Uterus (tissue), 4 donors: Measurements from ENCODE around the gene ARFGEF3. TPM values are rescaled to one million over a fixed set of nuclear protein-coding genes. Genes with fewer than 3 reads are reported as not detected.

ENCODE experiments used
- DNase-seq, 2 donors: peaks; one replicate each; pipeline ENCODE4 v3.0.0-alpha.2; 2019 to 2020
- H3K27ac ChIP-seq, 2 donors: fragments of 200-600 bp; sonication (generic); 1 replicate in 1 of 2; 2 replicates in 1 of 2; pipeline ENCODE4 v1.5.1; 2016 to 2018
- H3K27me3 ChIP-seq, 2 donors: fragments of 200-600 bp; sonication (generic); one replicate each; pipeline ENCODE4 v1.5.1; 2018 to 2019; ENCODE audit warnings: control low read depth in 1 of 2
- H3K36me3 ChIP-seq, 2 donors: fragments of 200-600 bp; sonication (generic); one replicate each; pipeline ENCODE4 v1.5.1; 2019; ENCODE audit warnings: control low read depth in 1 of 2
- H3K4me1 ChIP-seq, 2 donors: fragments of 200-600 bp; sonication (generic); one replicate each; pipeline ENCODE4 v1.5.1; 2018 to 2019; ENCODE audit warnings: control low read depth in 1 of 2
- H3K4me3 ChIP-seq, 2 donors: fragments of 200-600 bp; sonication (generic); 1 replicate in 1 of 2; 2 replicates in 1 of 2; pipeline ENCODE4 v1.5.1; 2018 to 2019; ENCODE audit warnings: mild to moderate bottlenecking in 1 of 2
- H3K9me3 ChIP-seq, 2 donors: fragments of 200-600 bp; sonication (generic); one replicate each; pipeline ENCODE4 v1.5.1; 2019; ENCODE audit warnings: control low read depth in 1 of 2
- POLR2A ChIP-seq, 2 donors: fragments of 450-650 bp; IDR thresholded peaks; one replicate each; pipeline ENCODE4 v1.6.1; 2016; ENCODE audit warnings: antibody characterized with exemption in 2 of 2, mild to moderate bottlenecking in 1 of 2, moderate library complexity in 1 of 2
- intact Hi-C: fragments of 100-400 bp; cut with DNase I; formaldehyde crosslinking; loops from one replicate; pipeline ENCODE4 v1.15.1; 2023; ENCODE audit warnings: low total_unique reads
- total RNA-seq, 4 donors: library from RNA; depleted of rRNA in 3 of 4; stranded (reverse); fragments of >200 nt in 3 of 4; gene quantifications; one replicate each; pipeline versions ENCODE4 v1.1.0 to v1.2.4, GENCODE V29; 2014 to 2023
- TF ChIP-seq, protein P1 (sequence below), 4 experiments: fragments of 200-600 bp in 2 of 4; fragments of 450-650 bp in 2 of 4; sonication (generic) in 2 of 4; IDR thresholded peaks; one replicate each; pipeline ENCODE4 v1.5.1; 2016 to 2019; ENCODE audit warnings: antibody characterized with exemption in 4 of 4, mild to moderate bottlenecking in 2 of 4, moderate library complexity in 1 of 4
- donor health status: DM: yes; HTN: yes; CAD: no.

The ARFGEF3 gene
- total RNA-seq, 4 donors from 2014 or later: 0.88 to 5.8 (median 2.4) TPM

DNA sequence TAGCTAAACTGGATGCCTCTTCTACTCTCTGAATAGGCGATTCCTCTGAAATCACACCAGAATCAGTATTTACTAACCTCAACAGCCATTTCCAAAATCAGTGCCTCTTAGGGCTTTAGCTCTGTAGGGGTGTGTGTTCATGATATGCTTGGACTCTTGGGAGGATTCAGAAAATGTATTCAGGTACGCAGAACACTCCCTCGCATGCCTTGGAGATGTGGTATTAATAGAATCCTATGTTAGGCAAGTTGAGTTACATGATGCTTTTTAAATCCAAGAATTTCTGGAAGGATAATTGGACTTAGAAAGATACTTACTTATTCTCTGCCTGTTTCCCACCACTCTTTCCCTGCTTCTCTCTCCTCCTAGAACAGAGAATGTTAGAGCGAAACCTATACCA lies 88.3 kb downstream of the ARFGEF3 start:
- no peak for DNase-seq

DNA sequence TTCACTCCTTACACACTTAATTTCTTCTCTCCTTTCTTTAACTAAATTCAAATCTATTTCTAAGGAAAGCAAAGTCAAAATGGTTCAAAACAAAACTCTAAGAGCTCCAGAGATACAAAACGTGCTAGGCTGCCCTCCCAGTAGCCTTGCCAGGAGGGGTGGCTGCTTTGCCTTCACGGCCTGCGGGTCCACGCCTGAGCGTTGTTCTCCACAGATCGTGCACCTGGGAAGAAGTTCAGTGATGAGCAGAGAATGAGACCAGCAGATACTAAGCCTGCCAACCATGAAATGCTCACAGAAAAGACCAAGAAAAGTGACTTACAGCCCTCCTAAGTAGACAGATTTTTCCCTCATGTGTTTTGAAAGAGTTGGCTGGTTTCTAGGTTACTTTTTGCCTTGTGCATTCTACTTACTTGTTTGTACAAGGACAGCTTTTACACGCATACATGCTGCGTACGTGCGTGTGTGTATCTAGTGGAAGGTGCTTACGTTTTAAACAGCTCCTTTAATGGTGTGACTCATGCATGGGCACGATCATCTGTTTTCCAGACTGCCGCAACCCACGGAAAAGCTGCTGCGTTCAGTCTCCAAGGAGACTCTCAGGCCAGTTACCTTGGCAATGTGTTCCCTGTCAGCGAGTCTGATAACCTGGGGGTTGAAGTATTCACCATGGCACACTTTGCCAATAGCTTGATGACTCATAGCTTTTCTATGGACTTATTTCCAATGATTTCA lies 88.9 kb downstream of the ARFGEF3 start:
- Histone ChIP-seq H3K4me3 (no peak overlapping the region), H3K36me3 (no peaks in the 10 kb centered on the region), H3K27me3 (no peaks in the 10 kb centered on the region), H3K4me1 (no peaks in the 10 kb centered on the region), H3K9me3 (no peaks in the 10 kb centered on the region), H3K27ac (peak overlapping the region; percentile 40 to 77)
- DNase-seq: peak; percentile 65 to 72
- TF ChIP-seq, protein P1, sequence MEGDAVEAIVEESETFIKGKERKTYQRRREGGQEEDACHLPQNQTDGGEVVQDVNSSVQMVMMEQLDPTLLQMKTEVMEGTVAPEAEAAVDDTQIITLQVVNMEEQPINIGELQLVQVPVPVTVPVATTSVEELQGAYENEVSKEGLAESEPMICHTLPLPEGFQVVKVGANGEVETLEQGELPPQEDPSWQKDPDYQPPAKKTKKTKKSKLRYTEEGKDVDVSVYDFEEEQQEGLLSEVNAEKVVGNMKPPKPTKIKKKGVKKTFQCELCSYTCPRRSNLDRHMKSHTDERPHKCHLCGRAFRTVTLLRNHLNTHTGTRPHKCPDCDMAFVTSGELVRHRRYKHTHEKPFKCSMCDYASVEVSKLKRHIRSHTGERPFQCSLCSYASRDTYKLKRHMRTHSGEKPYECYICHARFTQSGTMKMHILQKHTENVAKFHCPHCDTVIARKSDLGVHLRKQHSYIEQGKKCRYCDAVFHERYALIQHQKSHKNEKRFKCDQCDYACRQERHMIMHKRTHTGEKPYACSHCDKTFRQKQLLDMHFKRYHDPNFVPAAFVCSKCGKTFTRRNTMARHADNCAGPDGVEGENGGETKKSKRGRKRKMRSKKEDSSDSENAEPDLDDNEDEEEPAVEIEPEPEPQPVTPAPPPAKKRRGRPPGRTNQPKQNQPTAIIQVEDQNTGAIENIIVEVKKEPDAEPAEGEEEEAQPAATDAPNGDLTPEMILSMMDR (IDR thresholded peaks at IDR 0.05): no peak
- no peak for TF ChIP-seq POLR2A (IDR thresholded peaks at IDR 0.05)
- intact Hi-C loops: no loop called here

More for the DNA sequence above, 88.3 kb downstream of the ARFGEF3 start:
- H3K4me3 ChIP-seq: no peak overlapping the region
- H3K27me3 ChIP-seq: no peaks in the 10 kb centered on the region
- H3K4me1 ChIP-seq: no peaks in the 10 kb centered on the region
- intact Hi-C loops: no loop called here
- no peaks in the 10 kb centered on the region for H3K9me3 ChIP-seq
- peak overlapping the region; percentile 40 to 77 for H3K27ac ChIP-seq
- TF ChIP-seq POLR2A (IDR thresholded peaks at IDR 0.05): no peak
- TF ChIP-seq, protein P1 (IDR thresholded peaks at IDR 0.05): no peak
- H3K36me3 ChIP-seq: no peaks in the 10 kb centered on the region

DNA sequence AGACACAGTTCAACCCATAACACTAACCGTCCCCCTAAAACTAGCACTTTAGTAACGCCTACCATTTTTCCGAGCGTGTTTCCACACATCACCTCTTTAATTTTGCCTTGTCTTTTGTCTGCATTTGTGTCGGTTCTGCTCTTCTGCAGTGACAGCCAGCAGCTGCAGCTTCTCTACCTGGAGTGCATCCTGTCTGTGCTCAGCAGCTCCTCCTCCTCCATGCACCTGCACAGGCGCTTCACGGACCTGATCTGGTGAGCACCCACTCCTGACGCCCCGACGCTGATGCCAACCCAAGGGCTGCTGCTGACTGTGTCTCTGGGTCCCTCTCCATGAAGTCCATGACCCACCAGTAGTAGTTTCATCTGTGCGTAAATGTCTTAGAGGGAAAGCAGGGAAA lies 92.0 kb downstream of the ARFGEF3 start:
- intact Hi-C loops: no loop called here
- H3K27ac ChIP-seq: no peak overlapping the region
- H3K27me3 ChIP-seq: no peaks in the 10 kb centered on the region
- DNase-seq: no peak
- no peaks in the 10 kb centered on the region for H3K36me3 ChIP-seq
- no peaks in the 10 kb centered on the region for H3K4me1 ChIP-seq
- TF ChIP-seq, protein P1 (IDR thresholded peaks at IDR 0.05): no peak
- no peak for TF ChIP-seq POLR2A (IDR thresholded peaks at IDR 0.05)
- no peaks in the 10 kb centered on the region for H3K9me3 ChIP-seq
- H3K4me3 ChIP-seq: no peak overlapping the region

DNA sequence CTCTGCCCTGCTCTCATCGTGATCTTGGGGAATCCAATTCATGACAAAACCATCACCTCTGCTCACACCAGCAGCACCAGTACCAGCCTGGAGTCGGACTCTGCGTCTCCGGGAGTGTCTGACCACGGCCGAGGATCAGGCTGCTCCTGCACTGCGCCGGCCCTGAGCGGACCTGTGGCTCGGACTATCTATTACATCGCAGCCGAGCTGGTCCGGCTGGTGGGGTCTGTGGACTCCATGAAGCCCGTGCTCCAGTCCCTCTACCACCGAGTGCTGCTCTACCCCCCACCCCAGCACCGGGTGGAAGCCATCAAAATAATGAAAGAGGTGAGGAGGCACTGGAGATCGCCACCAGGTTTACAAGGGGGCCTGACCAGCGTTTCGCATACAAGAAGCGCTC lies 93.7 kb downstream of the ARFGEF3 start:
- intact Hi-C loops: no loop called here
- no peak for DNase-seq
- no peaks in the 10 kb centered on the region for H3K36me3 ChIP-seq
- H3K4me1 ChIP-seq: no peaks in the 10 kb centered on the region
- no peaks in the 10 kb centered on the region for H3K9me3 ChIP-seq
- no peak overlapping the region for H3K4me3 ChIP-seq
- H3K27ac ChIP-seq: no peak overlapping the region
- TF ChIP-seq, protein P1 (IDR thresholded peaks at IDR 0.05): no peak
- no peak for TF ChIP-seq POLR2A (IDR thresholded peaks at IDR 0.05)
- H3K27me3 ChIP-seq: no peaks in the 10 kb centered on the region

DNA sequence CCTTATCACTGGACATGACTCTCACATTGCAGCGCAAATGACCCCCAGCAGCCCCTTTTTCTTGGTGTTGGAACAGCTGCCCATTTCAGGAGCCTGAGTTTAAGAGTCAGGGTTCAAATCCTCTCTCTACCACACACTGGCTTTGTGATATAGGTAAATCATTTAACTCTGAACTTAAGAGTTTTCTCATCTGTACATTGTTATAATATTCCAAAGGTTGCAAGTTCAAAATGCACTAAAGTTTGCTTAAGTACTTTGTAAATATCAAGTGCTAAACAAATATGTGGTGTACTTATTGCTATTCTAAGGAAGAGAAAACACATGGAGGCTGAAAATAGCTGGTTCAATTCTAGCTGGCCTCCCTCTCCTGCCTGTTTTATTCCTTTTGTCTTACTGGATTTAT lies 95.9 kb downstream of the ARFGEF3 start:
- Histone ChIP-seq H3K27ac (no peak overlapping the region), H3K4me3 (no peak overlapping the region), H3K4me1 (no peaks in the 10 kb centered on the region), H3K9me3 (no peaks in the 10 kb centered on the region), H3K27me3 (no peaks in the 10 kb centered on the region), H3K36me3 (no peaks in the 10 kb centered on the region)
- TF ChIP-seq, protein P1 (IDR thresholded peaks at IDR 0.05): no peak
- no peak for TF ChIP-seq POLR2A (IDR thresholded peaks at IDR 0.05)
- intact Hi-C loops: no loop called here
- no peak for DNase-seq
